GM18870 (cell line): ENCODE data around the gene DUSP10.

ENCODE experiments used
- ATAC-seq: cut with Tn5 transposase; IDR thresholded peaks from one replicate; pipeline ENCODE4 v1.9.1; 2021; ENCODE audit warnings: moderate library complexity; ENCODE audit not compliant: unreplicated experiment

DUSP10 gene

DNA sequence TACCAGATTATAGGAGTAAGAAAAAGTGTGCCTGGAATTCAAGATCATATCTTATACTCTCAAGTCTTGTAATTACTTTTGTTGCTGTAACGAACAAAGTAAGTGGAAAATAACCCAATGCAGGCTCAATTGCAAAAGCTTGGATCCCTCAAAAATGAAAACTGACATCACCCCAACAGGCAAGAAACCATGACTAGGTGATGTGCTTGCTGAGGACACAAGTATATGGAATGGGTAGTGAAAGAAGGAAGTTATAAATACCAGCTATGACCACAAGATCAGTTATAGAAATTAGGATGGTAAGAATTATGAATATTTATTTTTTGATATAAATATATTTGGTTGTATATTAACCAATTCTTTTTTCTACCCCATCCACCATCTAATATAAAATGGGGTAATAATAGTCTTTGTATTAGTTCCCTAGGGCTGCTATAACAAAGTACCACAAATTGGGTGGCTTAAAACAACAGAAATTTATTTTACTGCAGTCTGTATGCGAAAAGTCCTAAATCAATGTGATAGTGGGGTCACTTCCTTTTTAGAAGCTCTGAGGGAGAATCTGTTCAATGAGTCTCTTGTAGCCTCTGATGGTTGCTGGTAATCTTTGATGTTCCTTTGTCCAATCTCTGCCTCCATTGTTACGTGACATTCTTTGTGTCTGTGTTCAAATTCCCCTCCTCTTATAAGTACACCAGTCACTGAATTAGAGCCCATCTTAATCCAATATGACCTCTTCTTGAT, 45.0 kb downstream of the DUSP10 start:
- no peak for ATAC-seq

DNA sequence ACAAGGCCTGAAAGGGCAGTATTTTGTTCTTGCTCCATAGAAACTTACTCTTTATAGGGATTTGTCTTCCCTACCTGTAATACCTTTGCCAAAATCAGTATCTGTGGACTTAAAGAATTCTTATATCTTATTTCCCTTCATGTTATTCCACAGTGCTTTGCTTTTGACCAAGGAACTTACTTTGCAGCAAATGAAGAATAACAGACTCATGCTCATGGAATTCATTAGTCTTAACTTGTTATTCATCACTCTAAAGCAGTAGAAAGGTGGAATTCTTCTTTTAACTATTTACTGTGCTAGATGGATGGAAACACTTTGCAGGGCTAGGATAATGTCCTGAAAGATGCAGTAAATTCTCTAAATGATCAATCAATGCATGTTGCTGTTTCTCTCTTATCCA, 45.9 kb downstream of the DUSP10 start:
- ATAC-seq = no peak

DNA sequence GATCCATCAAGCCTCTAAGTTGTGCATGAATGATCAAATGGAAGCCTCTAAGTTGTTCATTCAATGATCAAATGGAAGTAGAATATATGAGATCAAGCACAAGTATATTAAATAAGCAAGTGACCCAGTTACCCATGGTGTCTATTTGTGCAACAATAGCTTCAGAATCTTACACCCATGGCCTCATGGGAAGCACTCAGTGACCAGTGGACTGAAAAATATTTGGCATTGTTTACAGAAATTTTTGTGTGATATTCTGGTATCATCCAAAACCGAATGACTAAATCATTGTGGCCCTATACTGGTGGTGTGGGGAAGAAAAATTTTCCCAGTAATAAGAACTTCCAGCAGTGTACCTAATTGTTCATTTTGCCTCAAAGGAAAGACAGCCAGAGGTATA, 46.6 kb downstream of the DUSP10 start:
- no peak for ATAC-seq

DNA sequence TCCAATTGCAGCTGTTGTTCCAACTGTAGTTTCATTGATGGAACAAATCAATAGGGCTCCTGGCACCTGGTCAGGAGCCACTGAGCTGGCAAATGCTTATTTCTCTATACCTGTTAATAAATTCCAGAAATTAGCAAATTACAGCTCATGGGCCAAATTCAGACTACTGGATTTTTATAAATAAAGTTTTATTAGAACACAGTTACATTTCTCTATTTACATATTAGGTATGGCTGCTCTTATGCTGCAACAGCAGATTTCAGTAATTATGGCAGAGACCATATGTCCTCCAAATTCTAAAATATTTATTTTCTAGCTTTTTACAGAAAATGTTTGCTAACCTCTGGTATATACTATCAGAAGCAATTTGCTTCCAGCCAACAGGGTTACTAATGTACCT, 47.8 kb downstream of the DUSP10 start:
- ATAC-seq = no peak

DNA sequence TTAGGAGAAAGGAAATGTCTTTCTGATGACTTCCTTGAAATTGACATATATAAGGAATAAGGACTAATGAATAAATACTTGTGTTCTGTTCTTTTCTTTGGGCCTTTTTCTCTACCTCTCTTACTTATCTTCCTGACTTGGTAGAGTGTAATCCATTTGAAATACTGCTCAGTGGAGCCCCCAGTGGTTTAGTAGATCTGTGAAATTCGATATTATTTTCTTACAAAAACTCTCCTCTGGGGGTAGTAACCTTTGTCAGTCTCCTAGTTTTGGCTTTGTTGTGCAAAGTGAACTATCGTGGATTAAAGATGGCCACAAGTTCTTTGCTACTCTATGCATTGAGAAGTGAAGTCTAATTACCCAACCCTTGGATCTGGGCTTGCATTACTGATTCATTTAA, 48.8 kb downstream of the DUSP10 start:
- ATAC-seq = no peak

DNA sequence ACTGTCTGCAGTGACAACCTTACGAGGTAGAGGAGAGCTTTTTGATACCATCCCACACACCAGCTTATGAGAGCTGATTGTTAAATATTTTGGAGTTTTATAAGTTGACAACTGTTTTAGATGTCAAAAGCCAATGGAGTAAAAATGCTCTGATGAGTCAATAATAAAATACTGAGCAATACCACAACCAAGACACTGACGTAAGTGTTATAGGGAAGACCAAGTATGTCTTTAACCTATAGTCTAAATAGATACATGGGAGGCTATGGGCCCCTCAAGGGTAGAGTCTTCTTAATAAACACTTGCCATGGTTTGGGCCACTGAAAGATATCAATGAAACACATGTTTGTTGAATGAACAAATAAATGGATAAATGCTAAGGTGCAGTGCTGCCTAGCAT, 49.2 kb downstream of the DUSP10 start:
- ATAC-seq = no peak

DNA sequence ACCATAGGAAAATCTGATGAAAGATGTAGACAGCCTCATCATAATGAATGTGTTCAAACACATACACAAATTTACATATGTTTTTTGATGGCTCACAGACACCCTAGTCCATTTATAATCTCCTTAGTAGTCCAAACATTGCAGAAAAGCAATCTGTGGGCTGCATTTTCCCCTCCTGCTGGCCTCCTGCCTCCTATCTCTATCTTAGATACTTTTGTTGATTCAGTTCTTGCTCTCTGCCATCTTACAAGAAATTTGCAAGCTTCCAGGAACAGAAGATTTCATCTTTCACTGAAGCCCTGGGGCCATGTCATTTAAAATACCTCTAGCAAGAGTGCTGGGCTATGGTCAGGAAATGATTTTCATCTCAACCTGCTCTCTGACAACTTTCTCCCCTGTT, 50.6 kb downstream of the DUSP10 start:
- ATAC-seq = no peak

DNA sequence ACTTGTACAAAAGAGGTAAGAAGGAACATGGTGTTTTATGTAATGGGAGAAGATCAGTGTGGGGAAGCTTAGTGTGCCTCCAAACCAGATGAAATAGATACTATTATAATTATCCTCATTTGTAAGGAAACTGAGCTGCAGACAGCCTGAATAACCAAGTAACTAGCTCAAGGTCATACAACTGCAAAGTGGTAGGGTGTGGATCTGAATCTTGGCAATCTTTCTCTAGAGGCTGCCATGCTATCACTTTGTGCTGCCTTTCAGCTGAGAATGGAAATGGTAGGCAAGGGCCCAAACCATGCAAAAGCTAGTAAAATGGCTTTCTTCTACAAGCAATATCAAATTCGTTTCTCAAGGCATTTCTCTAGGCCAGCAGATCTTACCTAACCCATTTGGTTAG, 51.0 kb downstream of the DUSP10 start:
- ATAC-seq = no peak

DNA sequence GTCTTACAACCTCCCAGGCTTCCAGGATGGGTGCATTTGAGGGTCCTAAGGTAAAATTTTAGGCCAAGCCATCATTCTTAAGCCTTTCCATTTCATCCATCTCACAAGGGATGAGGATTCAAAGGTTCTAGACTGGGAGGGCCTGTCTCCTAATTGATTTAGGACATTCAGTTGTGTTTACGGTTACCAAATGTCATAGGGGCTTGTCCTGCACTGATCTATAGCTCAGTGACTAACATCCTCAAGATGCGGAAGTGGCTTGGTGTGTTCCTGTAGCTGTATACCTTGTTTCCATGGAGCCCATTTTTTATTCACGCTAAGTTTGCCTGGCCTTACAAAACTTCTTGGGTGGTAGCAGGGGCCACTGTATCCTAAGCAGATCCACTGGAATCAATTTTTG, 52.8 kb downstream of the DUSP10 start:
- no peak for ATAC-seq

DNA sequence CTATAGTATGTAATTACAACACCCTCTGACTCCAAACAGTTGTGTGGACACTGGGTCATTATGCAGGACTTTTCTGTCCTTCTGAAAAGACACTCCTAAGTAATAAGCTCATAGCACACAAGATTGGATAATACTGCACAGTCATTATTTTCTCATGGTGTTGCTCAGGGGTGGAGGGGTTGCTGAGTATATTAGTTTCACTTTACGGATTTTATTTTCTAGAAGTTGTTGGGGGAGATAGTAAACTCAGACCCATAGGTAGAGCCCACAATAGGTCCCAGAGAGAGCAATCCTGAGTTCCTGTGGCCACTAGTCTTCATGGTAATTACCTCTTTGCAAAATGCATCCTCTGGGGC, 53.4 kb downstream of the DUSP10 start:
- ATAC-seq = no peak

DNA sequence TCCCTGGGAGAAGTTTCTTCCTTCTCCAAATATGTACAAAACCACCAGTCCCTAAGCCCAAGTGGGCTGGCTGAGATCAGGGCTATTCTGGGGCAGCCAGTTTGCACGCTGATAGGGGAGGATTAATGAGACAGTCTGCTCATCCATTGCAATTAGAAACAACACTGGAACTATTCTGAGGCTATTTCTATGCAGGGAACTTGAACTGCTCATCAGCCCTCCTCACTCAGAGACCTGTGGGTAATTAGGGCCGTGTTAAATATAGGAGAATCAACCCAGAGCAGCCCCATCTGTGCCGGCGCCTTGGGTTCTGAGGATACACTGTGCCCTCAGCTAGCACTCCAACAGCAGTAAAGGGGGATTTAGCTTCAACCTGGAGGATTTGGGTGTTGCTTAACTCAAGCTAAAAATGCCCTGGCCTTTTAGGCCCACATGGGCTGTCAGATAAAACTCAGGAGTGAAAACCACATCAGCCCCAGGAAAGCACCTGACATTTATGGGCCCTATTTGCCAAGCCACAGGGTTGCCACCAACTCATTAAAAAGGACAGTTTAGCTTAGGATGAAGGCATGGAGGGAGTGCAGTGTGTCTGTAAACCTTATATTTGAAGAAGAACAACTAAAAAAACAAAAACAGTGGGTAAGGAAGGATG, 53.9 kb downstream of the DUSP10 start:
- no peak for ATAC-seq

DNA sequence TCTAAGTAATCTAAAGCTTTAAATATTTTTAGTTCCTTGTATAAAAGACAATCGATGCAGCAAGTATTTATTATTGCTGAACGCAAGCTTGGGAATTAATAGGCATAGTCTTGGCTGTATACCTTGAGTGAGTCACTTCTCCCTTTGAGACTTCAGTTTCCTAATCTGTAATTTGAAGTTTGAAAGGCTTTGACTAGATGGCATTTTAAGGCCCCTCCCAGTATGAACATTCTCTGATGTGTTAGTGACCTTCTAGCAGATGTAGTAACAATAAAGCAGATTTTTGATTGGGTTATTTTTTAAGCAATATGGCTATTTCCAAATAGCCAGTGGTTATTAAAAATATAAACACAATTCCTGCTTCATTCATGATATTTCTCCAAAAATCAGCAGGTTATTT, 58.2 kb downstream of the DUSP10 start:
- no peak for ATAC-seq

DNA sequence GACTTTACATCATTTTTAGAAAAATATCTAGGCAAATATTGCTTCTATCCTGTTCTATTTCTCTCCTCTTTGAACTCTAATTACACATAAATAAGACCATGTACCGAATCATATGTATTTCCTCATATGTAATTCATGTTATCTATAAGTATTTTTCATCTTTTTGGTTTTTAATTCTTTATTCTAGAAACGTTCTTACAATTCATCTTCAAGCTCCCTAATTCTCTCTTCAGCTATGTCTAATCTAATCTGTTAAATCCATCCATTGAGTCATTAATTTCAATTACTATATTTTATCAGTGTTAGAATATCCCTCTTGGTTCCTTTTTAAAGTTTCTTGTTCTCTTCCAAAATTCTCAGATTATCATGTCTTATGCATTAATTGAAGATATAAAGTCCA, 61.8 kb downstream of the DUSP10 start:
- no peak for ATAC-seq

DNA sequence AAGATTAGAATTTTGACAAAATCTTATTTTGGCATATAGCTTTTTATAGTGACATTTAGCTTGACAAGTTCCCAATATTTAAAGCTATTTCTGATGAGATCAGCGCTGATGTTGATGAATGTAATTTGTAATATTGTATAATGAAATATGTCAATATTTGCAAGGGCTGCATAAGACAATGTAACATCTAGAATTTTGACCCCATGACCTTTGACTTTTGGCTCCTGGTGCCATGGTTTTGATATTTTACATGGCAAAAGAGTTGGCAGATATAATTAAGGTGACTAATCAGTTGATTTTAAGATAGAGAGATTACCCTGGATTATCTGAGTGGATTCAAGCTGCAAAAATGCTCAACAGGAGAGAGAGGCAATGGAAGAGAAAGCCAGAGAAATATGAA, 63.9 kb downstream of the DUSP10 start:
- ATAC-seq = no peak

DNA sequence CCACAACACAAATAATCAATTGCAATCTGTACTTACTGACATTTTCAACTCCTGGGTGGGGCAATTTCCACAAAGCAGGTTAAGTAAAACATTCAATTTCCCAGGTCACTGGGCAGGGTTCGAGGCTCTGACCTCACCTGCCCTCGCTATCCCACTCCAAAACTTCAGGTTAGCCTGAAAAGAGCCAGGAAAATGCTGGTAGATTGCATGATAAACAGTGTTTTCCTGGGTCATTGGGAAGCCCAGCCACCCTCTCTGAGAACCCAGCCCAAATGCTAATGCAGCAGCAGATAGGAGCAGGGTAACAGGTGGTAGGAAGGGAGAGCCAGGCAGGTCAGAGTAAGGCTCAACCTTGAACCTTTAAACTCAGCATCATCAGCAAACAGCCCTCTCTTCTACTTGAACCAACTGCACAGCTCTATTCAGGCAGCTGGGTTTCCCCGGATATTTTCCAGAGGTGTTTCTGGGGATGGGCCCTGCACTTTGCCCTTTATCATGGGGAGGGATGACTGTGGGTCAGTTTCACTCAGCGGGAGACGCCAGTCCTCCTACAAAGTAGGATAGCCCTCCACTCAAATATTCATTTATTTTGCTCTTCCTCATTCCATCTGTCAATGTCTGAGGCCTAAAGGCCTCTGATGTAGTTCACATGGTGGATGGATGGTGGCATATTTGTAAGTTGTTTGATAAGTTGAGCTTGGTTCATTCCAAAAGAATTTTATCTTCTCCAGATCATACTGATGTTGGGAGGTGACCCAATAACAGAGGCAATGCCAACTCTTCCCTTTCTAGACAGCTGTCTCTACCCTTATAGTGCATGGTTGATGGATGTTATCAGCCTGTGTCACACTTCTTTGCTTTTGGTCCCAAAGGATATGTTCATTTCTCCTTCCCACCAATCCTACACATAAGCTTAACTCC, 65.7 kb downstream of the DUSP10 start:
- ATAC-seq = no peak

DNA sequence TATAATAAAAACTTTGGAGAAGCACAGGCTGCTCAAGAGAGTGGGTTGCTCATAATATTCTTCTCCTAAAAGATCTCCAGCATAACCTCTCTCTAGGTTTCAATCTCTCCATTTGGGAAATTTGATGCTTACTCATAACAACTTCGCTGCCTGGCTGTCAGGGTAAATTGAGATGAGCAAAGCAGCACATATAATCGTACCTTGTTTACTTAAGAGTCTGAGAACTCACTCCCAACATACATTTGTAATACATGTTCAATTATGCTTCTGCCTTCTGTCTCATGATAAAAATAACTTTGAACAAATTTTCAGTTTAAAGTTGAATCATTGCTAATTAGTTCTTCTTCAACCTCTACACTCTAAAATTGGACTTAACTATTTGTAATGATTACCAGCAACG, 68.9 kb downstream of the DUSP10 start:
- no peak for ATAC-seq

DNA sequence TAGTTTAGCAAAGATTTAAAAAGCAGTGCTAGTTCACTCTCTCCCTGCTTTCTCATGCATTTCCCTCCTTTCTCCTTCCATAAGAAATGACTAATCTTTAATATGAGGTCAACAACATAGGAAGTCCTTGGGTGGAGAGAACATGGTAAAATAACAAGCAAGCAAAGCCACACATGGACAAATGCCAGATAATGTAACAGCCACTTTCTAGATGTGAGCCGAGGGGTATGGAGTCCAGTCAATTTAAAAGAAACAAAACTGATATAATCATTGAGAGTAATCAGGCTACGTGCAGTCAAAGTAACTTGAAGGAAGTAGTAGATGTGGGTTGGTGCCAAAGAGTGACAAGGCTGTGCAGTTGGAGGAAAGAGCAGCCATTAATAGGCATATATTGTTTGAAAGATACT, 69.6 kb downstream of the DUSP10 start:
- ATAC-seq = no peak

DNA sequence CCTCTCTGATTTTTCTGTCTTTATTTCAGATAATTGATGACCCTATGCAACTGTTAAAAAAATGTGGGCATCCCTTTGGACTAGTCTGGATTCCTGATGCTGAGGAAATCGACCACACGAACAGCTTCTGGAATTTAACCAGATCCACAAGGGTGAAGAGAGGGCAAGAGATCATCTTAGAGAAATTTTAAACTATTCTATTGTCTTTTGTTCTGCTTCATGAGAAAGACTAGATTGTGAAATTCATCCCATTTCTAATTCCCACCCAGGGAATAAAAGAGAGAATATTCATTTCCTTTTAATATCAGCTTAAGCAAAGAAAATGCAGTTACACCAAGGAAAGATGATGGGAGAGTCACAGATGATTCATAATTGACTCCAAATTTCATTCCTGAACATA, 71.8 kb downstream of the DUSP10 start:
- no peak for ATAC-seq

DNA sequence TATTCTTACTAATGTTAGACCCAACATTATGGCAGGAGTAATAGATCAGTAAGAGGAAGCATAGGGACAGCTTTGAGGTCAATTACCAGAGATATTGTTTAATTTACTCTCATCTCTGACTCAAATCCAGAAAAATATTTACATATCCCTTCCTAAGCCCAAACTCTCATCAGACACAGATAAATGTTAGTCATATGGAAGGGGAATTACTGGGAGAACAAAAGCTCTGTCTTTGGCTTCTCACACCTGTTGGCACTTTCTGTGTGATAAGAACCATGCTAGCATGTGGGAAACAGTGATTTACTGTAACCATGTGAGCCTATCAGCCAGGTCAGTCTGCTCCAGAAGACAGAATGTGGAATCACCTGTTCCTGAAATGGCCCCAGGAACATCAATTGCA, 72.4 kb downstream of the DUSP10 start:
- no peak for ATAC-seq

DNA sequence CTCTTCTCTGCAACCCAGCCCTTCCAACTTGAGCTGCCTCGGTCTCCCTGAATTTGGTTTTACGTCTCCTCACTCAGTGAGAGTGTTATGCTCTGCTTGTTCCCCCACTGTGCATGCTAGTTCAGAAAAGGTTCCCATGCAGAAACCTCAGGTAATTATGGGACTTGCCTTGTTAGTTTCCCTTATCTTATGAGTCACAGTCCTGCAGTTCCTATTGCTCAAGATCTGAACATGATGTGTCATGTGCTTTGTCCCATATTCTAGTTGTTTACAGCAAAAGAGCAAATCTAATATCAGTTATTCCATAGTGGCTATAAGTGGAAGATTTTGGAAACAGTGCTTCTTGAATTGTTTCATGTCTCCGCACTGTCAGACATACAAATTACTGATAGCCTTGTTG, 74.4 kb downstream of the DUSP10 start:
- ATAC-seq = peak; percentile 96

DNA sequence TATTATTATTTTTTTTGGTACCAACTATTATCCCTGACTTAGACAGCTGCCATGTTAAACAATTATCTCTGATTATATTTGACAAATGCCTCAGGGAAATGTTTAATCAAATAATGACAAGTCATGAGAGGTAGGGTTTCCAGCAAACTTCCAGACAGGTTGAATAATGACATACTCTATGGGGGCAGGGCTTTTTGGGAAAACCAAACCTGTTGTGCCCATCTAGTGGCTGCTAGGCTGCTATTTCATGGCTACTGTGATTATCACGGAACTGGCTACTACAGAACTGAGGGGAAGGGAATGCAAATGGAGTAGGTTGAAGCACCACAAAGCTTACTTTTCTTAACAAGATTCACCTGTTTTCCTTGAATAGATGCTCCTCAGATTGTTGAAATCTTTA, 77.6 kb downstream of the DUSP10 start:
- ATAC-seq = no peak

DNA sequence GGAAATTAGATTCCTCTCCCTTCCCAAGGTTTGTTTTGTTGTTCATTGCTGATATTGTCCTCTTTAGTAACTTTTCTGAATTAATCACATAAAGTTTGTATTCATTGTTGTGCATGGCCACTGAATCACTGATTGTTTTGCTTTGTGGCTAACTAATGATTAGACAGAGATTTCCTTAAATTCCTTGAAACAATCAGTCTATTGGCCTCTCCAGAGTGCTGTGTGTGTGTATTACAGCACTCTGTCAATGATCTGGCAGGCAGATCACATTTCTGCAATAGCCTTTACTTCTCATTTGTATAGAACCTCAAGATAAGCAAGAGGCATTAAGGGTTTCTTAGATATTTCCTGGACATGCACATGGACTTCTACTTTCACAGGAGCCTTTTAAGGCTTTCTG, 78.6 kb downstream of the DUSP10 start:
- ATAC-seq = no peak
